Esophagus squamous epithelium (tissue), 4 donors: ENCODE results near the gene BRD9.

Source experiments
- POLR2A ChIP-seq, 4 donors: fragments of 450-650 bp; IDR thresholded peaks; one replicate each; pipeline ENCODE4 v1.6.1; 2017; ENCODE audit warnings: antibody characterized with exemption in 4 of 4, mild to moderate bottlenecking in 4 of 4, moderate library complexity in 3 of 4
- TF ChIP-seq, protein P1 (sequence below), 6 experiments: fragments of 450-650 bp in 4 of 6; fragments of 200-600 bp in 2 of 6; sonication (generic) in 2 of 6; IDR thresholded peaks; one replicate each; pipeline ENCODE4 v1.5.1; 2016 to 2019; ENCODE audit warnings: antibody characterized with exemption in 6 of 6, mild to moderate bottlenecking in 4 of 6, moderate library complexity in 4 of 6

DNA sequence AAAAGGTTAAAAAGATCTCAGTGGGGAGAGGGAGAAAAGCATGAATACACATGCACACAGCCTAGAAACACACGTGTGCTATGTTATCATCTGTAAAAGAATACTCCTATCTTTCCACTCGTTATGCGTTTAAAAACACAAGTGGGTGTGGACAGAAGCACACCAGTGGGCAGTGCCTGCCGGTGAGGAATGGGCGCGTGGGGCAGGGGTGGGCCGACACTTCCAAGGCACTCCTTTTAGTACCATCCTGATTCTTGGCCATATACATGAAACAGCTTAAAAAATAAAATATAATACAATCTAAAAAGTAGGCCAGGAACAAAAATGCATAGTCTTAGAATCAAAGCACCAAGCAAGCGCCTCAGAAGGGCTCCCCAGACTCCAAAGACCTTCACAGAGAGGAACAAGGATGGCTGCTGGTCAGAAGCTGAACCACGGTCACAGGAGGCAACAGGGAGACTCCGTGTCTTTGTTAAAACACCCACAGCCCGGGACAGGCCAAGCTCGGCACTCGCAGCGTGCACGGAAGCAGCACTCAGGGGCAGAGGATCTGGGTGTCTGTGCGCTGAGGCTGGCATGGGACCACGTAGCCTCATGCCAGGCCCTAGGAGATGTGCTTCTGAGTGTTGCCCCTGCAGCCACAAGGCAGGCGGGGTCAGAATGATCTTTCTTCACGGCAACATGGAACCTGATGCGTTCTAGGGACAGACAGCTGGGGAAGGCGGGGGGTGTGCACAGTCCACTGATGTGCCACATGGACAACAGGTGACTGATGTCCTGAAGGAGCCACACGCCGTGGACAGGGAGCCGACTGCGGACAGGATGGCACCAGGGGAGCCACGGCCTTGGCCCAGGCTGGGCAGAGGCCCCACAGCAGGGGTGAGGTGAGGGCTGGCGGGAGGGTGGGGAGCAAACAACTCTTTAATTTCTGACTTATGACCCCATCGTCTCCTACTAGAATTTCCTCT is 15.9 kb downstream of the BRD9 start:
- TF ChIP-seq, protein P1, sequence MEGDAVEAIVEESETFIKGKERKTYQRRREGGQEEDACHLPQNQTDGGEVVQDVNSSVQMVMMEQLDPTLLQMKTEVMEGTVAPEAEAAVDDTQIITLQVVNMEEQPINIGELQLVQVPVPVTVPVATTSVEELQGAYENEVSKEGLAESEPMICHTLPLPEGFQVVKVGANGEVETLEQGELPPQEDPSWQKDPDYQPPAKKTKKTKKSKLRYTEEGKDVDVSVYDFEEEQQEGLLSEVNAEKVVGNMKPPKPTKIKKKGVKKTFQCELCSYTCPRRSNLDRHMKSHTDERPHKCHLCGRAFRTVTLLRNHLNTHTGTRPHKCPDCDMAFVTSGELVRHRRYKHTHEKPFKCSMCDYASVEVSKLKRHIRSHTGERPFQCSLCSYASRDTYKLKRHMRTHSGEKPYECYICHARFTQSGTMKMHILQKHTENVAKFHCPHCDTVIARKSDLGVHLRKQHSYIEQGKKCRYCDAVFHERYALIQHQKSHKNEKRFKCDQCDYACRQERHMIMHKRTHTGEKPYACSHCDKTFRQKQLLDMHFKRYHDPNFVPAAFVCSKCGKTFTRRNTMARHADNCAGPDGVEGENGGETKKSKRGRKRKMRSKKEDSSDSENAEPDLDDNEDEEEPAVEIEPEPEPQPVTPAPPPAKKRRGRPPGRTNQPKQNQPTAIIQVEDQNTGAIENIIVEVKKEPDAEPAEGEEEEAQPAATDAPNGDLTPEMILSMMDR (IDR thresholded peaks at IDR 0.05) = no peak
- TF ChIP-seq POLR2A (IDR thresholded peaks at IDR 0.05) = no peak
